Urinary bladder (tissue), 4 donors: Measurements from ENCODE around the gene CAMSAP1. TPM values are rescaled to one million over a fixed set of nuclear protein-coding genes. Genes with fewer than 3 reads are reported as not detected.

Experiments
- DNase-seq: peaks from one replicate; pipeline ENCODE4 v3.0.0-alpha.2; 2015; ENCODE audit errors: extremely low spot score
- H3K27ac ChIP-seq: one replicate; pipeline ENCODE4 v1.5.1; 2013; ENCODE audit warnings: low read depth, mild to moderate bottlenecking, moderate library complexity
- H3K36me3 ChIP-seq: one replicate; pipeline ENCODE4 v1.6.1; 2013; ENCODE audit warnings: mild to moderate bottlenecking, moderate library complexity; ENCODE audit not compliant: insufficient read depth
- H3K4me1 ChIP-seq: one replicate; pipeline ENCODE4 v1.6.1; 2013; ENCODE audit warnings: mild to moderate bottlenecking, moderate library complexity; ENCODE audit not compliant: insufficient read depth
- H3K4me3 ChIP-seq: one replicate; pipeline ENCODE4 v1.5.1; 2013; ENCODE audit warnings: low read depth, low read length
- WGBS: extraction: QIAGEN DNeasy Blood & Tissue Kit; methylation state at CpG from one replicate; pipeline ENCODE4 v1.1.7; 2013; 5-methylcytosine and 5-hydroxymethylcytosine counted together
- polyA plus RNA-seq: library from polyadenylated mRNA; stranded (reverse); fragments of 200-250 nt; gene quantifications from one replicate; pipeline ENCODE4 v1.2.3, GENCODE V29; 2013
- total RNA-seq: library from RNA; depleted of rRNA; stranded (reverse); fragments of >200 nt; gene quantifications from one replicate; pipeline ENCODE4 v1.2.3, GENCODE V29; 2014
- donor health status: healthy with polysubstance abuse.
- donor health status: healthy.

Gene CAMSAP1
- total and polyA plus RNA-seq, 2 donors = 14.9 to 27.9 TPM

GRCh38 chr9:135850737-135851136 lies 56.6 kb downstream of the CAMSAP1 start:
- Histone ChIP-seq H3K27ac (no peak overlapping the region), H3K36me3 (peaks cover 2% of the 10 kb centered on the region), H3K4me1 (no peaks in the 10 kb centered on the region), H3K4me3 (no peak overlapping the region)
- WGBS = 64% methylated on average over 8 of the region's 8 CpGs
- no peak for DNase-seq

- H3K4me3 ChIP-seq = no peak overlapping the region
- WGBS = 82% methylated on average over 8 of the region's 8 CpGs
- no peaks in the 10 kb centered on the region for H3K4me1 ChIP-seq
- H3K36me3 ChIP-seq = peaks cover 2% of the 10 kb centered on the region
- no peak for DNase-seq
- no peak overlapping the region for H3K27ac ChIP-seq
Observed at GRCh38 chr9:135849181-135849580, 58.2 kb downstream of the CAMSAP1 start.

GRCh38 chr9:135848341-135849047 lies 58.9 kb downstream of the CAMSAP1 start:
- H3K27ac ChIP-seq = no peak overlapping the region
- peaks cover 2% of the 10 kb centered on the region for H3K36me3 ChIP-seq
- H3K4me1 ChIP-seq = no peaks in the 10 kb centered on the region
- DNase-seq = no peak
- H3K4me3 ChIP-seq = no peak overlapping the region
- WGBS = 86% methylated on average over 13 of the region's 13 CpGs

GRCh38 chr9:135847833-135848232 lies 59.5 kb downstream of the CAMSAP1 start:
- Histone ChIP-seq H3K4me3 (no peak overlapping the region), H3K27ac (no peak overlapping the region), H3K36me3 (peaks cover 2% of the 10 kb centered on the region), H3K4me1 (no peaks in the 10 kb centered on the region)
- WGBS = 41% methylated on average over 1 of the region's 1 CpG
- no peak for DNase-seq

GRCh38 chr9:135840539-135840938 lies 66.8 kb downstream of the CAMSAP1 start:
- no peak overlapping the region for H3K27ac ChIP-seq
- DNase-seq = no peak
- 93% methylated on average over 7 of the region's 7 CpGs for WGBS
- H3K36me3 ChIP-seq = no peaks in the 10 kb centered on the region
- H3K4me1 ChIP-seq = no peaks in the 10 kb centered on the region
- no peak overlapping the region for H3K4me3 ChIP-seq

- H3K4me3 ChIP-seq = no peak overlapping the region
- no peaks in the 10 kb centered on the region for H3K4me1 ChIP-seq
- WGBS = 97% methylated on average over 9 of the region's 9 CpGs
- DNase-seq = no peak
- H3K36me3 ChIP-seq = no peaks in the 10 kb centered on the region
- H3K27ac ChIP-seq = no peak overlapping the region
Observed at GRCh38 chr9:135840107-135840506, 67.2 kb downstream of the CAMSAP1 start.

- DNase-seq = no peak
- no peaks in the 10 kb centered on the region for H3K4me1 ChIP-seq
Observed at GRCh38 chr9:135839516-135839915, 67.8 kb downstream of the CAMSAP1 start.

GRCh38 chr9:135835131-135835530 lies 72.2 kb downstream of the CAMSAP1 start:
- H3K4me3 ChIP-seq = no peak overlapping the region
- H3K27ac ChIP-seq = no peak overlapping the region
- 90% methylated on average over 10 of the region's 10 CpGs for WGBS
- no peaks in the 10 kb centered on the region for H3K4me1 ChIP-seq
- DNase-seq = no peak
- H3K36me3 ChIP-seq = no peaks in the 10 kb centered on the region

More at GRCh38 chr9:135839516-135839915, 67.8 kb downstream of the CAMSAP1 start:
- Histone ChIP-seq H3K4me3 (no peak overlapping the region), H3K36me3 (no peaks in the 10 kb centered on the region), H3K27ac (no peak overlapping the region)
- WGBS = 97% methylated on average over 11 of the region's 11 CpGs

GRCh38 chr9:135833864-135834263 lies 73.5 kb downstream of the CAMSAP1 start:
- DNase-seq = no peak
- H3K4me1 ChIP-seq = no peaks in the 10 kb centered on the region
- WGBS = 89% methylated on average over 3 of the region's 3 CpGs
- H3K36me3 ChIP-seq = no peaks in the 10 kb centered on the region
- no peak overlapping the region for H3K4me3 ChIP-seq
- H3K27ac ChIP-seq = no peak overlapping the region

GRCh38 chr9:135830496-135830895 lies 76.8 kb downstream of the CAMSAP1 start:
- no peak for DNase-seq
- 80% methylated on average over 1 of the region's 1 CpG for WGBS

GRCh38 chr9:135828656-135829055 lies 78.7 kb downstream of the CAMSAP1 start:
- DNase-seq = no peak
- Histone ChIP-seq H3K27ac (no peak overlapping the region), H3K36me3 (no peaks in the 10 kb centered on the region), H3K4me1 (no peaks in the 10 kb centered on the region), H3K4me3 (no peak overlapping the region)
- WGBS = 97% methylated on average over 5 of the region's 5 CpGs

More at GRCh38 chr9:135830496-135830895, 76.8 kb downstream of the CAMSAP1 start:
- no peak overlapping the region for H3K27ac ChIP-seq
- no peaks in the 10 kb centered on the region for H3K36me3 ChIP-seq
- no peaks in the 10 kb centered on the region for H3K4me1 ChIP-seq
- no peak overlapping the region for H3K4me3 ChIP-seq

GRCh38 chr9:135827866-135828580 lies 79.3 kb downstream of the CAMSAP1 start:
- no peak for DNase-seq
- 98% methylated on average over 13 of the region's 13 CpGs for WGBS
- Histone ChIP-seq H3K27ac (no peak overlapping the region), H3K36me3 (no peaks in the 10 kb centered on the region), H3K4me1 (no peaks in the 10 kb centered on the region), H3K4me3 (no peak overlapping the region)

GRCh38 chr9:135827301-135827700 lies 80.0 kb downstream of the CAMSAP1 start:
- no peak for DNase-seq
- Histone ChIP-seq H3K4me3 (no peak overlapping the region), H3K36me3 (peaks cover 3% of the 10 kb centered on the region), H3K4me1 (no peaks in the 10 kb centered on the region), H3K27ac (no peak overlapping the region)
- WGBS = 96% methylated on average over 12 of the region's 12 CpGs

- no peaks in the 10 kb centered on the region for H3K4me1 ChIP-seq
- H3K4me3 ChIP-seq = no peak overlapping the region
- 97% methylated on average over 14 of the region's 14 CpGs for WGBS
- no peak overlapping the region for H3K27ac ChIP-seq
- DNase-seq = no peak
- peaks cover 3% of the 10 kb centered on the region for H3K36me3 ChIP-seq
Observed at GRCh38 chr9:135826188-135826545, 81.2 kb downstream of the CAMSAP1 start.
